T-helper 1 cell treated with Interleukin-12 subunit alpha and Interleukin-12 subunit beta and Interleukin-4 antibody, amounts not matched to agents 30 ng/mL and 1 ng/mL, for 36 hours (primary cell): ENCODE measurements around the gene TOE1. TPM values are rescaled to one million over a fixed set of nuclear protein-coding genes. Genes with fewer than 3 reads are reported as not detected.

Experiments used
- intact Hi-C: fragments of 100-400 bp; cut with micrococcal nuclease; formaldehyde crosslinking; loops from one replicate; pipeline ENCODE4 v1.15.1; 2024
- total RNA-seq: library from RNA; stranded (reverse); gene quantifications from 2 replicates; pipeline ENCODE4 v1.2.3, GENCODE V29; 2022

Gene TOE1
- total RNA-seq, 1 donor from 2014 or later = 25.2 TPM

DNA sequence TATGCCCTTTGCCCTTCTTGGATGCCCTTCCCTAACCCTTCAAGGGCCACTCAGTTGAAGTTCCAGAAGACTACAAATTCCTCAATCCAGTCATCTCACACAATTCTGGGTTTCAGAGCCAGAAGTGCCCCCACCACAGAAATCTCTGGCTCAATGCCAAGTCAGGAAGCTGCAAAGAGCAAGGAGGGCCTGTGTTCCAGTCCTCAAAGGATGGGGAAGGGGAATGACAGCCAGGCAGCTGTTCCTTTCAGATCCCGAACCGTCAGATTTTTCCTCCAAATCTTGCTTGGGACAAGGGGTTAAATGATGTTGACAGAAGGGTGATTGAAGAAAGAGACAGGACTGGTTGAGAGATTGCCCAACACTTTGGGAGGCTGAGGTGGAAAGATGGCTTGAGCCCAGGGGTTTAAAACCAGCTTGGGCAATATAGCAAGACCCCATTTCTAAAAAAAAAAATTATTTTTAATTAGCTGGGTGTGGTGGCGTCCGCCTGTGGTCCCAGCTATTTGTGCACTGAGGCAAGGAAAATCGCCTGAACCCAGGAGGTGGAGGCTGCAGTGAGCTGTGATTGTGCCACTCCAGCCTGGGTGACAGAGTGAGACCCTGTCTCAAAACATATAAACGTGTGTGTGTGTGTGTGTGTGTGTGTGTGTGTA lies 14.0 kb upstream of the TOE1 start:
- intact Hi-C loops = loop anchor here (1.0 kb wide), 2 partner anchors 13 to 20 kb away; no protein-coding TSS in a partner anchor

DNA sequence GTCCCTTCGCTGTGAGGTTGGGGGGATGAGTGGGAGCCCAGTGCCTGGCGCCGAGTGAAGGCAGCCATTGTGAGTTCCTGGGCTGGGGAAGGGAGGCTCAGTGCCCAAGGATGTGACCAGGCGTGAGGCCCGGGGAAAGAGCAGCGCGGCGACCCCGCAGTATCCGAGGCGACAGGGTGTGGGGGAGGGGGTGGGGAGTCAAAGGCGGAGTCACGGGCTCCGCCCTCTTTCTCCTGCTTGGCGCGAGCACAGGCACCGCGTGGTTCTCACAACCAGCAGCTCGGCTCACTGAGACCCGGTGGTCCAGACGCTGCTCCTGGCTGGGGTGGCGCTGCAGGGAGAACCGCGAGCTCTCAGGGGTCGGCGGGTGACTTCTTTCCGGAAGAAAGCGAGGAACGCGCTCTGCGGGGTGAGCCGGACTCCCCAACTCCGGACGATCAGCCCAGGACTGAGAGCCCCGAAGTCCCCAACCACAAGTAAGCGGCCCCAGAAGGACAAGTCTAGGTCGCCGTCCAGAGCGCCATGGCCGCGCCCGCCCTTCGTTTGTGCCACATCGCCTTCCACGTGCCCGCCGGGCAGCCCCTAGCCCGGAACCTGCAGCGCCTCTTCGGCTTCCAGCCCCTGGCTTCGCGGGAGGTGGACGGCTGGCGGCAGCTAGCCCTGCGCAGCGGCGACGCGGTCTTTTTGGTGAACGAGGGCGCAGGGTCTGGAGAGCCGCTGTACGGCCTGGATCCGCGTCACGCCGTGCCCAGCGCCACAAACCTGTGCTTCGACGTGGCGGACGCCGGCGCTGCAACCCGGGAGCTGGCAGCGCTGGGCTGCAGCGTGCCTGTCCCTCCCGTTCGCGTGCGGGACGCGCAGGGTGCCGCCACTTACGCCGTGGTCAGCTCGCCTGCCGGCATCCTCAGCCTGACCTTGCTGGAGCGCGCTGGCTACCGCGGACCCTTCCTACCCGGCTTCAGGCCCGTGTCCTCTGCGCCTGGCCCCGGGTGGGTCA lies 13.0 kb upstream of the TOE1 start, which contains the start of gene HPDL:
TSS of gene HPDL (plus strand) at position 269 of the 997 bp plus-strand sequence. CDS start at position 523, 254 bp downstream.
- intact Hi-C loops = loop anchor here (1.0 kb wide), 2 partner anchors 12 to 21 kb away; no protein-coding TSS in a partner anchor

DNA sequence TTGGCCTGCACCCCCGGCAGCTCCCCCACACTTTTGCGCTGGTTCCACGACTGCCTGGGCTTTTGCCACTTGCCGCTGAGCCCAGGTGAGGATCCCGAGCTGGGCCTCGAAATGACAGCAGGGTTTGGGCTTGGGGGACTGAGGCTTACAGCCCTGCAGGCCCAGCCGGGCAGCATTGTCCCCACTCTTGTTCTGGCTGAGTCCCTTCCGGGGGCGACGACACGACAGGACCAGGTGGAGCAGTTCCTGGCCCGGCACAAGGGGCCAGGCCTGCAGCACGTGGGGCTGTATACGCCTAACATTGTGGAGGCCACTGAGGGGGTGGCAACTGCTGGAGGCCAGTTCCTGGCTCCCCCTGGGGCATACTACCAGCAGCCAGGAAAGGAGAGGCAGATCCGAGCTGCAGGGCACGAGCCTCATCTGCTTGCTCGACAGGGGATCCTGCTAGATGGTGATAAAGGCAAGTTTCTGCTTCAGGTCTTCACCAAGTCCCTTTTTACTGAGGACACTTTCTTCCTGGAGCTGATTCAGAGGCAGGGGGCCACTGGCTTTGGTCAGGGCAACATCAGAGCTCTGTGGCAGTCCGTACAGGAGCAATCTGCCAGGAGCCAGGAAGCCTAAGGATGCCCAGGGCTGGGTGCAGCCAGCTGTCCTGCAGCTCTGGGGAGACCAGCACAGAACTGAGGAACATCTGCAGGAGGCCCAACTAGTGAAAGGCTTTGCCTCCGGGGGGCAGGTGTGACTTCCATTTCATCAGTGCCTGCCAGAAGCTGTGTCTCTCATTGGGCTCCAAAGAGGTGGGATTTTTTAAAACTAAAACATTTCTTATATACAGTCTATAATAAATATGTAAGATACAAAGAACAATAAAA lies 12.1 kb upstream of the TOE1 start:
- intact Hi-C loops = no loop called here

DNA sequence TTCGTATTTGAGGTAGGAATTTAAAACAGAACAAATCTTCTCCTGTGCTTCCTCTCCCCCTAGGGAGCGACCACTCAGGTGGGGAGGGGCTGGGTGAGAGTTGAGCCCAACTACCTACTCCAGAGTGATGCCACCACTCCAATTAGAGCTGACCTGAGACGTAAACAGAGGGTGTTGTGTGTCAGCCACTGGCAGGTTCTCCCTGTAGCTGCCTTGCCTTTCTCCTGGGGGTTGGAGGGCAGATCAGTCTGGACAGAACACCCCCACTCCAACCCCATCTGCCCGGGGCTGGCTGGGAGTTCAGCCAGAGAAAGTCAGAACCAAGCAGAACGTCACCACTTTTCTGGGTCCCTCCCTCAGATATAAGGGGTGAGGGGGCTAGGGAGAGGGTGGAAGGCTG lies 11.3 kb upstream of the TOE1 start:
- intact Hi-C loops = no loop called here

DNA sequence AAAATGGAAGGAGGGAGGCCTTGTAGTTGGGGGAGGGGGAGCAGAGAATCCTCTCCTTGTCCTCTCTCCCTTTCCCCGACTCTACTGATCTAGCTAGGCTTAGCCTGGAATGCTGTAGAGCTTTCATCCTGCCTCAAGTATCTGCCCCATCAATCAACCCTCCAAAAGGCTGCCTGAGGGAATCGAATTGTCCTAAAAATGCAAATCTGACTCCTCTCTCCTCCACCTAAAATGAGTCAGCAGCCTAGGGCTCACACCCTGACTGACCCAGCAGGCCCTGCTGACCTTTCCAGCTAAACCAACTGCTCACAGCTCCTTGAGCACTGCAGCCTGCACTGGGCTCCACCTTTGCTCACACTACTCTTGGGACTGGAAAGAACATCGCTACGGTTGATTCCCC lies 10.5 kb upstream of the TOE1 start:
- intact Hi-C loops = no loop called here

DNA sequence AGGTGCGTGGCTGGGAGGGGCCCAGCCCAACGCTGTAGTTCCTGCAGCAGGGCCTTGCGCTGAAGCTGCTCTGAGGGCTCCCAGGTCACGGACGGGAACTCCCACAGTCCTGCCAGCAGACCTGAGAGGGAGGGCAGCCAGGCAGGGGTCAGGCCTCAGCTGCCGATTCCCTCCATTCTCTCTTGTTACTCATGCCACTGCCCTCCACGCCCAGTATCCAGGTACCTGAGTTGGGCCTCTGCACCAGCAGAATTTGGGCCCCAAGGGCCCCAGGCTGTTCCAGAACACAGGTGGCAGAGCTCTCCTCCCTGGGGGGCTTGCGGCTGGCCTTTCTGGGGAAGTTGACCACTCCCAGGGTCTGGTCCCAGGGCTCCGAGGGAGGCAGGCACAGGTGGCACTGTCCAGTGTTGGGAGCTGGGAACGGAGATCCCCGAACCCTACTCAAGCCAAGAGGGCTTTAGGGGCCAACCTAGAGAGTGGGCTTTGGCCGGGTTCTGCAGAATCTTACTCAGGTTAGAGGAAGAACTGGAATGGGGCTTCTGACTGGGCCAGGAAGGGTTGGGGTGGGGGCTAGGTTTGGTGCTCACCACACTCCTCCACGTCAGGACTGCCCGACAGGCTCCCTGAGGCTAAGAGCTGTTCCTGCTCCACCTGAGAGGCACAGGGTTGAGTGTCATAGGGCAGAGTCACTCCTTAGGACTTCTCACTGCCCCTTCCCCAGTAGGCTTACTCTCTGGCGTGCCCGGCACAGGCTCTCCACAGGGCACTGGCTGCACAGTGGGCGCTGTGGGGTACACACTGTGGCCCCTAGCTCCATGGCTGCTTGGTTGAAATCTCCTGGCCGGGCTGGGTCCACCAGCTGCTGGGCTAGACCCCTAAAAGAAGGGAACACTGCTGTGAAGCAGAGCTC lies 8.3 kb upstream of the TOE1 start:
- intact Hi-C loops = no loop called here

DNA sequence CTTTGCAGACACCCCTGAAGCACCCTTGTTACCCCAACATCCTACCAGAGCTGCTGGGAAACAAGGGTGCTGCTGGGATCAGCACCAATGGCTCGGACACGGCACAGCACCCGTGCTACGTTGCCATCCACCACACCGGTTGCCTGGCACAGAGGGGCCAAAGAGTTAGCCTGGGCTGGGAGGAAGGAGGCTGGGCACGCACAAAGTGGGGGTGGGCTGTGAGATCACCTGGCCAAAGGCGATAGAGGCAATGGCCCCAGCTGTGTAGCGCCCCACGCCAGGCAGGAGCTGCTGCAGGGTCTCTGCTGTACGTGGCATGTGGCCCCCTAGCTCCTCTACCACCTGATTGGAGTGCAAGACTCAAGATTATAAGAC lies 7.6 kb upstream of the TOE1 start:
- intact Hi-C loops = no loop called here

DNA sequence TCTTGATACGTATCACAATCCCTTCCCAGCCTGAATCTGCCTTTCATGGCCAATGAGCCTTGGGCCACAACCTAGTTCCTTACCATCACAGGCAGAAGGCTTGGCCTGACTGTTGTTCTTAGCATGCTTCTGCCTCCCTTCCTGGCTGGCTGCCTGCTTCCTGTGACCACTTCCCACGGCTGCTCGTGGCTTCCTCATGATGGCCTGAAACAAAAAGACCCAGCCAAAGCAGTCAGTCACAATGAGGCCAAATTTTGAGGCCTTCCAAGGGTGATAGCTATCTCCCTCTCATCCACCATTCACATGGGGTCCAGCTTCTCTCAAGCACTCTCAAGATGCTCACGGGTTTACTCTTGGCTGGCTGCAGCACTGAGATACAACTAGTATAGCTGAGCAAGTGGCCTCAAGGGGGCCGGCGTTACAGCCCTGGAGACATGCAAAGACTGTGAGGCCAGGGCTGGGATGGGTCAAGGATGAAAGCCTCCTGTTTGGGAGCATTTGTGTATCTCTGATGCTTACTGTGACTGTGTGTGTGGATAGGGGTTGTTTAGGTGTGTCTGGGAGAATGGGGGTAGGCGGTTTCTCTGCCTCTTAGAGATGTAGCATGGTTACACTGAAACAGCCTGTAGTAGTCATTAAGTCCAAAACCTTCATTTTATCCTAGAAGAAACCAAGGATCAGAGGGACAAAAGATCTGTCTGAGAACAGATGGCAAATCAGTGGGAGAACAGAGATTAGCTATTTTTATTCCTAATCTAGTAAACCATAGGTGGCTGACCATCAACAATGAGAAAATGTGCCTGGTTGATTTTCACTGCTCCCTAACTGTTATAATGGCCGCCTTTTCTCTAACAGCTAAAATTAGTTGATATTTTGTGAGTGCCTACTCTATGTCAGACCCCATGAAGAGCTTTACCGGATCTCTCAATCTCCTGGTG lies 5.4 kb upstream of the TOE1 start:
- intact Hi-C loops = no loop called here

DNA sequence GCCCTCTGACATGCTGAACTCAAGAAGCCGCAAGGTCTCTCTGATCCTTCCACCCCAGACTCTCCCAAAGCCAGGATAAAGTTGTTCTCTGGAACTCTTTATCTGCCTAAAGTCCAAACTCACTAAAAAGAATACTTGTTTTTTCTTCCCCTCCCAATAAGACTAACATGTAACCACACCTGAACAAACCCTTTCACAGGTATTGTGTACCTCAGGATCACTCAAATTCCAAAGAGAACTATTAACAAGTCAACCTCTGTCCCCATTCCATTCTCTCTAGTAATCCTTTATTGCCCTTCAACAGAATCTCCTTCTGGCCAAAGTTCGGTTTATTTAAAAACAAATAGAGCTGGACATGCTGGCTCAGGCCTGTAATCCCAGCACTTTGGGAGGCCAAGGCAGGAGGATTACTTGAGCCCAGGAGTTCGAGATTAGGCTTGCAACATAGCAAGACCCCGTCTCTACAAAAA lies 4.1 kb upstream of the TOE1 start:
- intact Hi-C loops = no loop called here

DNA sequence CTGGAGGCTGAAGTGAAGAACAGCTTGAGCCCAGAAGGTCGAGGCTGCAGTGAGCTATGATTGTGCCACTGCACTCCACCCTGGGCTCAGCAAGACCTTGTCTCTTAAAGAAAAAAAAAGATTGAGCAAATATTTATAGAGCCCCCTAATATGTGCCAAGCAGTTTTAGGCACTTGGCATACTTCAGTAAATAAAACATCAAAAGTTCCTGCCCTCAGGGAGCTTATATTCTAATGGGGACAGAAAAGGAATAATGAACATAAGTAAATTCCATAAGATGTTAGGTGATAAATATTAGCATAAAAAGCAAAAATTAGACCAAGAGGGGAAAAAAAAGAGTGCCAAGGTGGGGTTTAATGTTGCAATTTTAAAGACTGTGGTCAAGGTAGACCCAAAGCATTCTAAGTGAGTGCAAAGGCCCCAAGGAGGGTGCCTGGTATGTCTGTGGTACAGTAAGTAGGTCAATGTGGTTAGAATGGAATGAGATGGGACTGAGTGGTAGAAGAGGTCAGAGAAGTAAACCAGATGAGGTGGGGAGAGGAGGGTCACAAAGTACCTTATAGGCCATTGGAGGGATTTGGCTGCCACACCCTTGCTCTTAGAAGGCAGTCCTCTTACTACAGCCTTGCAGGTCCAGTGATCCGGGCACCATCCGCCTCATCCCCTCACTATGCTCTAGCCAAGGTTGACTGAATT lies 2.2 kb upstream of the TOE1 start:
- intact Hi-C loops = no loop called here

DNA sequence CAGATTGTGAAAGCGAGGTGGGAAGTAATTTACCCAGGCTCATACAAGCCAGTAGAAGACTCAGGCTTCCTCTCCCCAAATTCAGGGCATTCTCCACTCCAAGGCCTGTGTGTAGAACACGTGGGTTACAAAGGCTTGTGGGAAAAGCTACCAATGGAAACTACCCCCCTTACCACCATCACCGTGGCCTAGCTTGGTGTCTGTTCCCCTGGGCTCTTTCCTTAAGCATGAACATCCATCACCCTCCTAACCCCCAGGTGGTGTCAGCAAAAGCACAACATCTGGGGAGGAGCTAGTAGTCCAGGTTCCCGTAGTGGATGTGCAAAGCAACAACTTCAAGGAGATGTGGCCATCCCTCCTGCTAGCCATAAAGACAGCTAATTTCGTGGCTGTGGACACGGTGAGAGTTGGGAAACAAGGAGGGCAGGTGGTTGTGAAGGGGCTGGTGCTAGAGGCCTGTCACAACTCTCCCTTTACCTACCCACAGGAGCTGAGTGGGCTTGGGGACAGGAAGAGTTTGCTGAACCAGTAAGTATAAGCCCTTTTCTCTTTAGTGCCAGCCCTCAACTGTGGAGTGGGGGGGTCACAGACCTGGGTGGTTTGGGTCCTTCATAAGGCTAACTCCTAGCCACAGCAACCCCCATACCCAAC lies 971 bp downstream of the TOE1 start:
- intact Hi-C loops = loop anchor here (1.0 to 2.0 kb wide), 15 partner anchors 37 to 986 kb away; partner anchors contain the start of genes BTBD19, CCDC163, EIF2B3 and ERI3

DNA sequence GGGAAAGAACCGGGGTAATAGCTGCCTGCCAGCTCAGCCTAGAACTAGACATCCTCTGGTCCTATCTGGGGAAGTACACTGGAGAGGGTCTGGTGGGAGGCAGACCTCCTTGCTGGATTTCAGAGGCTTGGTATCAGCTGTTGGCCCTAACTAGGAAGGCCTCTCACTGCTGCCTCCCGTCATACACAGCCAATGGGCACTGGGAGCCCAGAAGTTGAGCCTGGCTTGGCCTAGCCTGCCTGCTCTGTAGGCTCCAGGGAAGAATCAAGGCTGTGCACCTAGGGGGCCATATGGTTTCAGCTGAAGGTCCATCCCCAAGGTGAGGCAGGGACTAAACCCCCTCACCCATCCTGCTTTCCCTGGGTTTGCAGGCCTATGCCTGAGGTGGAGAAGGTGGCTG lies 4.5 kb downstream of the TOE1 start:
- intact Hi-C loops = no loop called here

DNA sequence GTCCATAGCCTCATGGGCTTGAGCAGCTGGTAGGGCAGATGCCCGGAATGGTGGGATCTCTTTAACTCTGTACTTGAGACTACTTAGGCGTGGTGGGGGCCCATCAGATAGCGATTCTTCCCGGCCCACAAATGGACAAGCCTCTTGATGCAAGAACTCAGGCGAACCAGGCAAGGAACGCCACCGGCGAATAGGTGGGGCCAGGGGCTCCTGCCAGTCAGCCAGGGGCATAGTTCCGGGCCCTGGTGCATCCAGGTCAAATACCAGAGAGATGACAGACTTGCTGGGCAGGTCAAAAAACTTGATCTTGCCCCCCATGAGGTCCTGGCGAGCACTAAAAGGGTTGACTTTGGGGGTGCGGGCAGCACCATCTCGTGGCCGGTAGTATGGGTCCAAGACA lies 5.0 kb downstream of the TOE1 start:
- intact Hi-C loops = no loop called here

DNA sequence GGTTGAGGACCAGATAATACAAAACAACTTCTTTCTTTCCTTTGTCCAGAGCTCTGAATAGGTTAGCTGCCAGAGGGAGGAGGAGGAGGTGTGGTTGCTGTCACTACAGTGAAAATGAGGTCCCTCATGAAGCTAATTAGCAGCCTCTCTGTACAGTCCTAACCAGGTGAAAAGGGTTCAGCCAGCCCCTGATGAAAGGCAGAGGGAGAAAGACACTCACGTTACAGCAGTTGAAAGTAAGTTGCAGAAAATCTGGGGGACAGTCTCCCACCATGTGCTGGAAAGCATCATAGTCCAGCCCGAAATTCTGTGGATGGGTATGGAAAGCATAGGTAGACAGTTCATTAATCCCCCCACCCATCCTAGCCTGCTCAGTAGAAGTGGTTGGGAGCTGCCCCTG lies 6.5 kb downstream of the TOE1 start:
- intact Hi-C loops = no loop called here

DNA sequence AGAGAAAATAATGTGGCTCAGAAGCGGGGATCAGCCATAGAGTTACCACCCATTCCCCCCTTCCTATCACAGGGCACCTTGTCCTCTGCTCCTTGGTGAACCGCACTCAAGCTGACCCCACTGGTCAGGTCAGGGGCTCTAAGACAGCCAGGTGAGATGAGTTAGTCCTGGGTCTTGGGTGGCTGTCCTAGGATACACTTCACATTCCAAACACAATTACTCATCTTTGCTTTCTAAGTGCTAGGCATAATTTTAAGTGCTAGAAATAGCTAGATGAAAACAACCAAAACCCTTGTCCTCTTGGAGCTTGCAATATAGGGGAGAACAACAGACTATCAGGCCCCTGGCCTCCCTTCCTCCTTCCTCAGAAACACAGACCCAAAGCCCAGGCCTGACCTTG lies 8.1 kb downstream of the TOE1 start:
- intact Hi-C loops = no loop called here

DNA sequence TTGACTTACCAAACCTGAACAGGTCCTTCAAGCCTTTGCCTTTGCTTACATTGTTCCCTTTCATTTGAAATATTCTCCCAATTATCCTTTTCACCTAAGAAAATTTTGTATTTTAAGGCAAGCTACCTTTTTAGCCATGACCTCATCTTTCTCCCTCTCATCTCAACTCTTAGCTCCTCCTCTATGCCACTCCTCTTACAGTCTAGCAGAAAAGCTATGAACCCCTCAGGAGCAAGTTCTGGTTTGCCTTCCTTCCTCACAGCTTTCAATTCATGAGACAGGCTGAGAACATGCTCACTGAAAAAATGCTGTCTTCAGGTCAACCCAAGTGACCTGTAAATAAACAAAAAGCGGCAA lies 8.6 kb downstream of the TOE1 start:
- intact Hi-C loops = no loop called here

DNA sequence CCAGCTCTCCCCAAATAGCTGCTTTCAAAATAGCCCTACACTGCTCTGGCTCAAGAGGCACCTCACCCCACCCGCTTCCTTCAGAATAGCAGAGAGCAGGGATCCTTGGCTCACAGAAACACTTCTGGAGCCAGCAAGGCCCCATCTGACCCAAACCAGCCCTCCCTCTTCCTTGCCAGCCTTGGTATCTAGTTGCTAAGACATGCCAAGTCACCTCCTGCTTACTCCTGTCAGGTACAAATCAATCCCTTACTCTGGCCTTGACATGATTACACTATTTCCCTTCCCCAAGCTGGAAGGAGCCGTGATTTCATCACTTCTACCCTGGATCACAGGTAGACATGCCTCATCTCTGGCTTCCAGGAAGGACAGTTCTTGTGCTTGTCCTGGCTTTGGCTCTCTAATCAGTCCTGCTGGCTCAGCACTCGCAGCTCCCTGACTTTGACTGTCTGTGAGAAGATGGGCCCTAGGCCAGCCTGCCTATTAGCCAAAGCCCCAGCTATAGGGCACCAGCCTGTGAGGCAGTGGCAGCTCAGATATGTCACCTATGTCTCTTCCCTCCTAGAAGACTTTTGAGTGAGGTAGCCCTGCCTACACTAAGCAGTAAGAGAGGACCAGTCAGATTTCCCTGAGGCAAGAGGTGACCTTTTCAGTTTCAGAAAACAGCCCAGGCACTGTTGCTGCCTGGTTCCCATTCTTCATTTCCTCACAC lies 9.2 kb downstream of the TOE1 start:
- intact Hi-C loops = no loop called here
